ENCODE data around the gene TRMT10B.
"Not testable (repeated sequence)": the region's sequence is repeated elsewhere in the genome, so short reads cannot be mapped to it uniquely, and the experiment has no call there.

Gene TRMT10B

DNA sequence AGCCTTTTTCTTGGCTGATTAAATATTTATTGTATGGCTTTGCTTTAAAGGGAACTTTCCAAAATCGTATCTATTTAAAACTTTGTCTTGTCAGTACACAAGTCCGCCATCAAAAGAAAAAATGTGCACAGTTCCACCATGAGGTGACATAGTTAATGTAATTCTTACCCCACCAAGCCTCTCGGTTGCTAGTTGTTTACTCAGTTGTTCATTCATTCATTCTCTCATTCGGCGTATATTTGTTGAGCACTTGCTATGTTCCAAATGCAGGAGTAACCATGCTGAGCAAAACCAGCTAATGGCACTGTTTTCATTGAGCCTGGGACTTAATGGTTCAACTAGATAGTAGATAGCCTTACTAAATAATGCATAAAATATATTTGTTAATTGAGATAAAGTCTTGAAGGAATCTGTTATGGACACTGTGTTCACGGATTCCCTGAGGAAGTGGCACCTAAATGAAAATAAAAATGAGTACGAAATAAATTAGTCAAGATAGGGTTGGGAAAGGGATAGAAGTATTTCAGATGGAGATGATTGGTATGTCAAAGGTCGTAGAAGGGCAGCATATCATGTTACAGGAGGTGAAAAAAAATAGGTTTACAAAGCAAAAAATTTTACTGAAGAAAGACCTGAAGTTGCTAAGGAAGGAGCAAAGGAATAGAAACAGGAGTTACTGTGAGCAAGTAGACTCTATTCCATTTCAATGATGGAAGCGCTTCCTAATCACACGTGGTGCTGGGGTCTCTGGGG is 48.5 kb downstream of the TRMT10B start:
- no peak for DNase-seq

GRCh38 chr9:37806271-37806670 is 52.7 kb downstream of the TRMT10B start:
- peak; percentile 90 for DNase-seq

DNA sequence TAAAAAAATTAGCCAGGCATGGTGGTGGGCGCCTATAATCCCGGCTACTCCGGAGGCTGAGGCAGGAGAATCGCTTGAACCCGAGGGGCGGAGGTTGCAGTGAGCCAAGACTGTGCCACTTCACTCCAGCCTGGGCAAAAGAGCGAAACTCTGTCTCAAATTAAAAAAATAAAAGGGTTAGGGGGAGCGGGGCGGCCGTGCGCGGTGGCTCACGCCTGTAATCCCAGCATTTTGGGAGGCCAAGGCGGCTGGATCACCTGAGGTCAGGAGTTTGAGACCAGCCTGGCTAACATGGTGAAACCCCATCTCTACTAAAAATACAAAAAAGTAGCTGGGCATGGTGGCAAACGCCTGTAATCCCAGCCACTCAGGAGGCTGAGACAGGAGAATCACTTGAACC is 56.1 kb downstream of the TRMT10B start:
- DNase-seq, result not testable (repeated sequence)

DNA sequence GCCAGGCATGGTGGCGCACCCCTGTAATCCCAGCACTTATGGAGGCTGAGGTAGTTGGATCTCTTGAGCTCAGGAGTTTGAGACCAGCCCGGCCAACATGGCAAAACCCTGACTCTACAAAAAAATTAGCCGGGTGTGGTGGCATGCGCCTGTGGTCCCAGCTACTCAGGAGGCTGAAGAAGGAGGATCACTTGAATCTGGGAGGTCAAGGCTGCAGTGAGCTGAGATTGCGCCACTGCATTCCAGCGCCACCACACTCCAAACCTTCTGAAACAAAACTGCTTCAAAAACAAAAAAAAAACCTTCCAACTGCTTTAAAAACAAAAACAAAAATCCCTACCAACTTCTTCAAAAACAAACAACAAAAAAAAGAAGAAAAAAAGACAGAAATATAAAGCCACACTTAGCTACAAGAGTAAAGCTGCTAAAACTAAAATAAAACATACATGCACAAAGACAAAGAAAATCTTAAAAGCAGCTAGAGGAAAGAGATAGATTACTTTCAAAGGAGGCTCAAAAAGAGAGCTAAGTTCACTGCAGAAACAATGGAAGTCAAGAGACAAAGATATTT is 58.4 kb downstream of the TRMT10B start:
- DNase-seq, result no peak

- DNase-seq, result no peak
Observed at GRCh38 chr9:37812773-37813379, 59.3 kb downstream of the TRMT10B start.

GRCh38 chr9:37818849-37819248 is 65.2 kb downstream of the TRMT10B start:
- DNase-seq, result no peak

DNA sequence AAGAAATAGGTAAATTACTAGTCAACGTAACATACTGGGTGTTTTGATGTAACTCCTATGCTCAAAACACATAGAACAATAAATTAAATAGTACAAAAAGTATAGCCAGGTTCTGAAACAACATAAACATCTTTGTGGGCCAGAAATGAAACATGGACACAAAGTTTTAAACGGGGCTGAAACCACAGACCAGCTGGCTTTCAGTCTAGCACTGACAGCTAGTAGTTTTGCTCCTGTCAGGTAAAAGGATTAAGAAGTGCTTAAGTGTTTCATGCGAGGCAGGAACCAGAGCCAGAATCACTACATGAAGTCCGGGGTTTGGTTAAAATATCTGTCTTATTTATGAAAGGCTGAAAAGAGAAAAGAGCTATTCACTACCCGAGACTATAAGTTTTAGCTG is 66.5 kb downstream of the TRMT10B start:
- DNase-seq, result no peak

GRCh38 chr9:37825174-37825573 is 71.6 kb downstream of the TRMT10B start:
- DNase-seq, result not testable (repeated sequence)

- no peak for DNase-seq
Observed at GRCh38 chr9:37827483-37828165, 74.0 kb downstream of the TRMT10B start.
